ENCODE data around the gene OOSP1. TPM values are rescaled to one million over a fixed set of nuclear protein-coding genes. Genes with fewer than 3 reads are reported as not detected.

The OOSP1 gene, protein sequence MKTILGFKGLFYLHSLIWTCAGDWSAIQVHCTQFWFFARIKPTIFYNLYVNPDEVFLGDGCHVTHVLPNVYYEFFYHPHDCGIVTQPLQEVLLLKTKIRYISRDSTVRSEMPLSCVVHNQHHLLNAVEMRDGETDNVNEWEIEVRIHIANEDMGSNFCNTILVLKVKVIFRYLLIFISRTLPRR
- total RNA-seq = not detected in 2 replicates

GRCh38 chr11:59938132-59938531, at the start of gene OOSP1:
TSS of gene OOSP1 (plus strand) at chr11:59938432. CDS start at chr11:59938455, 23 bp downstream.

DNA sequence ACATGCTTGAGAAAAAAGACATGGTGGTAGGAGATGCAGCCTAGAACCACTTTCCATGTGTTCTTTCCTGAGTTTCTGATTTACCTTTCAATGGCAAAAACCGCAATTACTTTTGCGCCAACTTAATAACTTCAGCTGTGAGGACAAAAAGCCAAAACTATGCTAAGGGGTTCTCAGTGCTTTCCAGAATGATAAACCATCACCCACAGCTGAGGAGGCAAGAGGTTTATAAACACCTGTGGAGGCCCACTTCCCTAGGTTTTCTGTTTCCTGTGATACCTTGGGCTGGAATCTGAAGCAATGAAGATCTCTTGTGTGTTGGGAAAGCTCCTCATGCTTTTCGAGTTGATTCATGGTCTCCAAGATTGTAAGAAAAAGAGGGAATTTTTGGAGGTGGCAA, 25.5 kb downstream of the OOSP1 start, which contains the start of gene OOSP4A:
OOSP4A (plus strand) TSS at position 301 of the 400 bp plus-strand sequence; CDS start at position 301, 0 bp downstream.

Other genes with a start within 250 kb of the OOSP1 start
- not detected in 2 replicates for gene OR10V1, start 224.6 kb upstream of the OOSP1 start, total RNA-seq
- 12.7 and 17.8 TPM in 2 replicates for gene STX3, start 183.1 kb upstream of the OOSP1 start, total RNA-seq
- gene MRPL16, start 127.7 kb upstream of the OOSP1 start, total RNA-seq = 59.7 and 66.8 TPM in 2 replicates
- gene CBLIF, start 92.9 kb upstream of the OOSP1 start, total RNA-seq = not detected in 2 replicates
- 18.8 and 20.5 TPM in 2 replicates for gene TCN1, start 71.9 kb upstream of the OOSP1 start, total RNA-seq
- gene OOSP3, start 59.6 kb upstream of the OOSP1 start, total RNA-seq = not detected in 2 replicates
- not detected in 2 replicates for gene OOSP4A, start 25.6 kb downstream of the OOSP1 start, total RNA-seq
- gene OOSP4B, start 78.7 kb downstream of the OOSP1 start, total RNA-seq = not detected in 2 replicates
- not detected in 2 replicates for gene OOSP2, start 102.0 kb downstream of the OOSP1 start, total RNA-seq
- gene MS4A3, start 118.2 kb downstream of the OOSP1 start, total RNA-seq = not detected in 2 replicates
- not detected in 2 replicates for gene MS4A2, start 150.2 kb downstream of the OOSP1 start, total RNA-seq
- gene MS4A6A, start 244.7 kb downstream of the OOSP1 start, total RNA-seq = not detected in 2 replicates

Data from airway epithelial cell (primary cell).